ENCODE measurements around the gene KSR2.

Gene KSR2

GRCh38 chr12:117412465-117413188, 556.2 kb downstream of the KSR2 start:
- no peak for TF ChIP-seq CTCF (IDR thresholded peaks at IDR 0.05)
- DNase-seq (ENCODE audit: low spot score): no peak
- no peak overlapping the region for H3K27ac ChIP-seq
- H3K4me3 ChIP-seq: no peak overlapping the region

GRCh38 chr12:117409286-117409685, 559.5 kb downstream of the KSR2 start:
- DNase-seq (ENCODE audit: low spot score): no peak
- TF ChIP-seq CTCF (IDR thresholded peaks at IDR 0.05): no peak
- Histone ChIP-seq H3K4me3 (no peak overlapping the region), H3K27ac (no peak overlapping the region)

- TF ChIP-seq CTCF (IDR thresholded peaks at IDR 0.05): no peak
- Histone ChIP-seq H3K4me3 (no peak overlapping the region), H3K27ac (no peak overlapping the region)
- no peak for DNase-seq (ENCODE audit: low spot score)
These were observed 560.5 kb downstream of the KSR2 start for GRCh38 chr12:117408161-117408791.

GRCh38 chr12:117404940-117405339, 563.9 kb downstream of the KSR2 start:
- no peak for TF ChIP-seq CTCF (IDR thresholded peaks at IDR 0.05)
- no peak overlapping the region for H3K4me3 ChIP-seq
- peak; percentile 40 for DNase-seq (ENCODE audit: low spot score)
- H3K27ac ChIP-seq: no peak overlapping the region

- DNase-seq (ENCODE audit: low spot score): peak; percentile 43
- no peak overlapping the region for H3K4me3 ChIP-seq
- H3K27ac ChIP-seq: no peak overlapping the region
- TF ChIP-seq CTCF (IDR thresholded peaks at IDR 0.05): no peak
These were observed 564.5 kb downstream of the KSR2 start for GRCh38 chr12:117404203-117404853.

GRCh38 chr12:117403586-117404139, 565.1 kb downstream of the KSR2 start:
- Histone ChIP-seq H3K4me3 (no peak overlapping the region), H3K27ac (no peak overlapping the region)
- no peak for TF ChIP-seq CTCF (IDR thresholded peaks at IDR 0.05)
- peak; percentile 35 for DNase-seq (ENCODE audit: low spot score)
